ENCODE measurements around the gene GAS6. TPM values are rescaled to one million over a fixed set of nuclear protein-coding genes. Genes with fewer than 3 reads are reported as not detected.

The GAS6 gene
- total RNA-seq, 1 donor from 2014 or later = 71.5 TPM

GRCh38 chr13:113887700-113888201, 23.9 kb upstream of the GAS6 start:
- Mint-ChIP-seq H3K27me3 (ENCODE audit: low read depth) (peaks cover 12% of the 10 kb centered on the region), H3K36me3 (no peaks in the 10 kb centered on the region), H3K27ac (no peak overlapping the region), H3K4me3 (no peak overlapping the region), H3K4me1 (peaks cover 5% of the 10 kb centered on the region), H3K9me3 (peaks cover 12% of the 10 kb centered on the region)
- no peak for DNase-seq (ENCODE audit: low spot score in 2 of 2, unreplicated experiment in 2 of 2)
- TF ChIP-seq CTCF (IDR thresholded peaks at IDR 0.05; ENCODE audit: unreplicated experiment) = no peak

GRCh38 chr13:113886561-113887112, 22.8 kb upstream of the GAS6 start:
- peaks cover 3% of the 10 kb centered on the region for H3K9me3 Mint-ChIP-seq
- DNase-seq (ENCODE audit: low spot score in 2 of 2, unreplicated experiment in 2 of 2) = no peak
- no peak for TF ChIP-seq CTCF (IDR thresholded peaks at IDR 0.05; ENCODE audit: unreplicated experiment)
- H3K4me3 Mint-ChIP-seq = no peak overlapping the region
- H3K36me3 Mint-ChIP-seq = no peaks in the 10 kb centered on the region
- peaks cover 16% of the 10 kb centered on the region for H3K4me1 Mint-ChIP-seq
- H3K27ac Mint-ChIP-seq = no peak overlapping the region
- peaks cover 9% of the 10 kb centered on the region for H3K27me3 Mint-ChIP-seq (ENCODE audit: low read depth)

- no peak overlapping the region for H3K27ac Mint-ChIP-seq
- peaks cover 9% of the 10 kb centered on the region for H3K27me3 Mint-ChIP-seq (ENCODE audit: low read depth)
- H3K9me3 Mint-ChIP-seq = no peaks in the 10 kb centered on the region
These were observed 20.9 kb upstream of the GAS6 start for GRCh38 chr13:113884821-113885220.

GRCh38 chr13:113883921-113884804, 20.3 kb upstream of the GAS6 start:
- Mint-ChIP-seq H3K27me3 (ENCODE audit: low read depth) (peaks cover 9% of the 10 kb centered on the region), H3K9me3 (no peaks in the 10 kb centered on the region), H3K4me3 (no peak overlapping the region), H3K36me3 (no peaks in the 10 kb centered on the region), H3K27ac (no peak overlapping the region), H3K4me1 (peaks cover 21% of the 10 kb centered on the region)
- TF ChIP-seq CTCF (IDR thresholded peaks at IDR 0.05; ENCODE audit: unreplicated experiment) = no peak
- DNase-seq (ENCODE audit: low spot score in 2 of 2, unreplicated experiment in 2 of 2) = no peak

More at GRCh38 chr13:113884821-113885220, 20.9 kb upstream of the GAS6 start:
- DNase-seq (ENCODE audit: low spot score in 2 of 2, unreplicated experiment in 2 of 2) = no peak
- no peak overlapping the region for H3K4me3 Mint-ChIP-seq
- H3K4me1 Mint-ChIP-seq = peaks cover 21% of the 10 kb centered on the region
- no peak for TF ChIP-seq CTCF (IDR thresholded peaks at IDR 0.05; ENCODE audit: unreplicated experiment)
- no peaks in the 10 kb centered on the region for H3K36me3 Mint-ChIP-seq

- H3K27me3 Mint-ChIP-seq (ENCODE audit: low read depth) = peaks cover 9% of the 10 kb centered on the region
- TF ChIP-seq CTCF (IDR thresholded peaks at IDR 0.05; ENCODE audit: unreplicated experiment) = no peak
- no peaks in the 10 kb centered on the region for H3K36me3 Mint-ChIP-seq
- no peak for DNase-seq (ENCODE audit: low spot score in 2 of 2, unreplicated experiment in 2 of 2)
- no peak overlapping the region for H3K4me3 Mint-ChIP-seq
- no peak overlapping the region for H3K27ac Mint-ChIP-seq
- H3K9me3 Mint-ChIP-seq = no peaks in the 10 kb centered on the region
- peaks cover 21% of the 10 kb centered on the region for H3K4me1 Mint-ChIP-seq
These were observed 19.5 kb upstream of the GAS6 start for GRCh38 chr13:113883314-113883811.
